Ishikawa (cell line): ENCODE results near the gene PNMA8A.

Experiments
- CEBPB ChIP-seq: IDR thresholded peaks from 2 replicates; pipeline ENCODE4 v1.6.1; 2012
- CREB1 ChIP-seq: IDR thresholded peaks from 2 replicates; pipeline ENCODE4 v1.6.1; 2012; ENCODE audit warnings: low read depth
- EGR1 ChIP-seq: IDR thresholded peaks from 2 replicates; pipeline ENCODE4 v1.6.1; 2012
- EP300 ChIP-seq: IDR thresholded peaks from 2 replicates; pipeline ENCODE4 v1.6.1; 2012; ENCODE audit warnings: borderline replicate concordance
- FOXM1 ChIP-seq: IDR thresholded peaks from 2 replicates; pipeline ENCODE4 v1.6.1; 2012; ENCODE audit warnings: low read depth, borderline replicate concordance
- MAX ChIP-seq: IDR thresholded peaks from 2 replicates; pipeline ENCODE4 v1.6.1; 2012
- NFIC ChIP-seq: IDR thresholded peaks from 2 replicates; pipeline ENCODE4 v1.6.1; 2012
- RAD21 ChIP-seq: IDR thresholded peaks from 2 replicates; pipeline ENCODE4 v1.6.1; 2012; ENCODE audit warnings: low read depth
- REST ChIP-seq: IDR thresholded peaks from 2 replicates; pipeline ENCODE4 v1.6.1; 2012; ENCODE audit warnings: low read depth, mild to moderate bottlenecking
- TAF1 ChIP-seq: IDR thresholded peaks from 2 replicates; pipeline ENCODE4 v1.6.1; 2012; ENCODE audit warnings: low read depth, mild to moderate bottlenecking
- TCF12 ChIP-seq: IDR thresholded peaks from 2 replicates; pipeline ENCODE4 v1.6.1; 2012; ENCODE audit warnings: low read depth
- TEAD4 ChIP-seq: IDR thresholded peaks from 2 replicates; pipeline ENCODE4 v1.6.1; 2012
- USF1 ChIP-seq: IDR thresholded peaks from 2 replicates; pipeline ENCODE4 v1.6.1; 2012
- YY1 ChIP-seq: IDR thresholded peaks from 2 replicates; pipeline ENCODE4 v1.6.1; 2012; ENCODE audit warnings: low read depth
- ZBTB7A ChIP-seq: IDR thresholded peaks from 2 replicates; pipeline ENCODE4 v1.6.1; 2012; ENCODE audit warnings: low read depth

The PNMA8A gene

GRCh38 chr19:46491975-46492682 is 20.8 kb upstream of the PNMA8A start:
- TF ChIP-seq EP300 (no peak), USF1 (no peak), ZBTB7A (no peak), YY1 (no peak), FOXM1 (no peak), CEBPB (no peak)

GRCh38 chr19:46490774-46491173 is 19.4 kb upstream of the PNMA8A start:
- no peak for TF ChIP-seq TAF1
- no peak for TF ChIP-seq NFIC
- TF ChIP-seq EP300, result no peak
- no peak for TF ChIP-seq USF1
- TF ChIP-seq CREB1, result no peak
- no peak for TF ChIP-seq TEAD4
- no peak for TF ChIP-seq MAX
- no peak for TF ChIP-seq REST
- TF ChIP-seq TCF12, result no peak
- no peak for TF ChIP-seq CEBPB
- no peak for TF ChIP-seq YY1

- TF ChIP-seq RAD21, result no peak
- no peak for TF ChIP-seq EGR1
- no peak for TF ChIP-seq NFIC
- no peak for TF ChIP-seq FOXM1
- TF ChIP-seq TCF12, result no peak
- no peak for TF ChIP-seq CREB1
Measured at GRCh38 chr19:46489445-46490272, 18.3 kb upstream of the PNMA8A start.

GRCh38 chr19:46488551-46488950 is 17.2 kb upstream of the PNMA8A start:
- TF ChIP-seq TAF1 (no peak), USF1 (no peak), MAX (no peak), TCF12 (no peak), CREB1 (no peak), CEBPB (no peak), NFIC (no peak), TEAD4 (no peak), EP300 (no peak), YY1 (no peak), REST (no peak), FOXM1 (no peak)

- TF ChIP-seq FOXM1 (no peak), TCF12 (no peak), EP300 (no peak), TAF1 (no peak), ZBTB7A (peak; percentile 51; the same call in 1 of the 2 replicates), MAX (0 out of 2 replicates have a peak, but pooled peaks have one; percentile 36), RAD21 (peak; percentile 99)
Measured at GRCh38 chr19:46487802-46488445, 16.6 kb upstream of the PNMA8A start.
